ENCODE measurements around the gene HOXB1.
"Not testable (repeated sequence)": the region's sequence is repeated elsewhere in the genome, so short reads cannot be mapped to it uniquely, and the experiment has no call there.

The HOXB1 gene

GRCh38 chr17:48510381-48510760, 20.4 kb downstream of the HOXB1 start:
- no peak overlapping the region for H3K4me3 ChIP-seq (ENCODE audit: low read depth in 1 of 2, low read length in 1 of 2)
- TF ChIP-seq CTCF (IDR thresholded peaks at IDR 0.05): no peak
- H3K9me3 ChIP-seq: no peaks in the 10 kb centered on the region
- no peaks in the 10 kb centered on the region for H3K4me1 ChIP-seq (ENCODE audit: control insufficient read depth in 1 of 2, insufficient read depth in 1 of 2, low read depth in 1 of 2, low read length in 1 of 2)
- no peaks in the 10 kb centered on the region for H3K36me3 ChIP-seq
- H3K27ac ChIP-seq: no peak overlapping the region
- peaks cover 52% of the 10 kb centered on the region for H3K27me3 ChIP-seq

- not testable (repeated sequence) for H3K4me1 ChIP-seq (ENCODE audit: control insufficient read depth in 1 of 2, insufficient read depth in 1 of 2, low read depth in 1 of 2, low read length in 1 of 2); H3K9me3 ChIP-seq; H3K36me3 ChIP-seq; H3K27ac ChIP-seq; H3K4me3 ChIP-seq (ENCODE audit: low read depth in 1 of 2, low read length in 1 of 2)
- H3K27me3 ChIP-seq: peaks cover 51% of the 10 kb centered on the region
Observed at GRCh38 chr17:48509708-48510107, 21.1 kb downstream of the HOXB1 start.

GRCh38 chr17:48506246-48506645, 24.6 kb downstream of the HOXB1 start:
- H3K27me3 ChIP-seq: peaks cover 58% of the 10 kb centered on the region
- H3K4me1 ChIP-seq (ENCODE audit: control insufficient read depth in 1 of 2, insufficient read depth in 1 of 2, low read depth in 1 of 2, low read length in 1 of 2): no peaks in the 10 kb centered on the region
- no peaks in the 10 kb centered on the region for H3K36me3 ChIP-seq
- no peak overlapping the region for H3K27ac ChIP-seq
- TF ChIP-seq CTCF (IDR thresholded peaks at IDR 0.05): no peak
- H3K4me3 ChIP-seq (ENCODE audit: low read depth in 1 of 2, low read length in 1 of 2): no peak overlapping the region
- H3K9me3 ChIP-seq: no peaks in the 10 kb centered on the region

GRCh38 chr17:48505788-48506187, 25.0 kb downstream of the HOXB1 start:
- no peaks in the 10 kb centered on the region for H3K36me3 ChIP-seq
- H3K27ac ChIP-seq: no peak overlapping the region
- no peaks in the 10 kb centered on the region for H3K9me3 ChIP-seq
- TF ChIP-seq CTCF (IDR thresholded peaks at IDR 0.05): no peak
- H3K4me3 ChIP-seq (ENCODE audit: low read depth in 1 of 2, low read length in 1 of 2): no peak overlapping the region
- peaks cover 62% of the 10 kb centered on the region for H3K27me3 ChIP-seq
- no peaks in the 10 kb centered on the region for H3K4me1 ChIP-seq (ENCODE audit: control insufficient read depth in 1 of 2, insufficient read depth in 1 of 2, low read depth in 1 of 2, low read length in 1 of 2)

- no peaks in the 10 kb centered on the region for H3K9me3 ChIP-seq
- no peaks in the 10 kb centered on the region for H3K4me1 ChIP-seq (ENCODE audit: control insufficient read depth in 1 of 2, insufficient read depth in 1 of 2, low read depth in 1 of 2, low read length in 1 of 2)
- TF ChIP-seq CTCF (IDR thresholded peaks at IDR 0.05): no peak
- H3K27ac ChIP-seq: no peak overlapping the region
- H3K4me3 ChIP-seq (ENCODE audit: low read depth in 1 of 2, low read length in 1 of 2): no peak overlapping the region
- peaks cover 71% of the 10 kb centered on the region for H3K27me3 ChIP-seq
- no peaks in the 10 kb centered on the region for H3K36me3 ChIP-seq
Observed at GRCh38 chr17:48504953-48505352, 25.9 kb downstream of the HOXB1 start.

GRCh38 chr17:48503747-48504146, 27.1 kb downstream of the HOXB1 start:
- no peaks in the 10 kb centered on the region for H3K9me3 ChIP-seq
- no peaks in the 10 kb centered on the region for H3K4me1 ChIP-seq (ENCODE audit: control insufficient read depth in 1 of 2, insufficient read depth in 1 of 2, low read depth in 1 of 2, low read length in 1 of 2)
- peaks cover 75% of the 10 kb centered on the region for H3K27me3 ChIP-seq
- no peak overlapping the region for H3K27ac ChIP-seq
- no peak overlapping the region for H3K4me3 ChIP-seq (ENCODE audit: low read depth in 1 of 2, low read length in 1 of 2)
- TF ChIP-seq CTCF (IDR thresholded peaks at IDR 0.05): no peak
- H3K36me3 ChIP-seq: no peaks in the 10 kb centered on the region
